ENCODE results near the gene ABCC6.

ABCC6 gene

GRCh38 chr16:16139061-16139460 lies 84.2 kb downstream of the ABCC6 start:
- DNase-seq = no peak

- no peak for DNase-seq
Observed at GRCh38 chr16:16138034-16138635, 85.2 kb downstream of the ABCC6 start.

- no peak for DNase-seq
Observed at GRCh38 chr16:16137110-16137509, 86.2 kb downstream of the ABCC6 start.

GRCh38 chr16:16136588-16136987 lies 86.7 kb downstream of the ABCC6 start:
- no peak for DNase-seq

- DNase-seq = no peak
Observed at GRCh38 chr16:16133943-16134604, 89.2 kb downstream of the ABCC6 start.

GRCh38 chr16:16131659-16132058 lies 91.6 kb downstream of the ABCC6 start:
- DNase-seq = no peak

GRCh38 chr16:16131204-16131603 lies 92.1 kb downstream of the ABCC6 start:
- DNase-seq = no peak

- DNase-seq = peak; percentile 58
Observed at GRCh38 chr16:16127469-16128116, 95.7 kb downstream of the ABCC6 start.

GRCh38 chr16:16126896-16127295 lies 96.4 kb downstream of the ABCC6 start:
- no peak for DNase-seq

- no peak for DNase-seq
Observed at GRCh38 chr16:16124974-16125373, 98.3 kb downstream of the ABCC6 start.

GRCh38 chr16:16124438-16124837 lies 98.9 kb downstream of the ABCC6 start:
- no peak for DNase-seq

GRCh38 chr16:16122264-16122663 lies 101.0 kb downstream of the ABCC6 start:
- no peak for DNase-seq

- DNase-seq = no peak
Observed at GRCh38 chr16:16121185-16121727, 102.0 kb downstream of the ABCC6 start.

- no peak for DNase-seq
Observed at GRCh38 chr16:16120382-16121184, 102.7 kb downstream of the ABCC6 start.

GRCh38 chr16:16120044-16120381 lies 103.3 kb downstream of the ABCC6 start:
- no peak for DNase-seq

GRCh38 chr16:16118337-16118736 lies 105.0 kb downstream of the ABCC6 start:
- no peak for DNase-seq

GRCh38 chr16:16116841-16117240 lies 106.5 kb downstream of the ABCC6 start:
- no peak for DNase-seq

GRCh38 chr16:16113076-16113475 lies 110.2 kb downstream of the ABCC6 start:
- no peak for DNase-seq

GRCh38 chr16:16112450-16113053 lies 110.7 kb downstream of the ABCC6 start:
- DNase-seq = no peak

GRCh38 chr16:16111639-16112038 lies 111.7 kb downstream of the ABCC6 start:
- DNase-seq = no peak

GRCh38 chr16:16110111-16110490 lies 113.2 kb downstream of the ABCC6 start:
- DNase-seq = no peak

GRCh38 chr16:16109453-16110110 lies 113.7 kb downstream of the ABCC6 start:
- no peak for DNase-seq
